CD4-positive, alpha-beta T cell treated with Interferon alpha-2 for 1 hour (primary cell): ENCODE results near the gene SLC35G2.
"Not testable (repeated sequence)": the region's sequence is repeated elsewhere in the genome, so short reads cannot be mapped to it uniquely, and the experiment has no call there.

ENCODE experiments used
- DNase-seq, 2 donors: peaks; one replicate each; pipeline ENCODE4 v3.0.0-alpha.2; 2020 to 2022

The SLC35G2 gene

DNA sequence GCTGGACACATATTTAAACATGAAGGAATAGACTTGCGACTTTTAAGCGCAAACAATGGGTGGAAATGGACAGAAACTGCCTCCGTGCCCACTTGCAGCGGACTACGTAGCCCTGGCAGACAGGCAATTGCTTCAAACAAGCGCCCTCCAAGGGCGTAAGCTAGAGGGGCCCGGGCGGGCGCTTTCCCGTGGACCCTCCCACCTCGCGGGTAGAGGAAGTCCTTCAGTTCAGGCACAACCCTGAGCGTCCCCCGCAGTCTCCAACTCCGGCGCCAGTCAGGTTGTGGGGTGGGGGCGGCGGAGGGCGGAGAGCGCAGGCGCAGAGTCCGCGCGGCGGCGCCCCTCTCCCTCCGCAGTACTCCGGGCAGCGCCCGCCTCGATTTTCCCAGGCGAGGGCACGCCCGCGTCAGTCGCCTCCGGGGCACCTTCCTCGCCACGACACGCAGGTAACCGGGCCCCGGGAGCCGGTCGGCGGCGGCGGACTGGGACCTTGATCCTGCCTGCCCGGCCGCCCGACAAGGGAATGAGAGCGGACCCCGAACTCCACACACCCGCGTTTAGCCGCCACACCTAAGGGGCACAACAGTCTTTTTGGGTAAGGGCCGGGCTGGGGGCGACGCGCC is at the start of gene SLC35G2:
Gene SLC35G2, plus strand, starts transcription at position 358 of the 623 bp plus-strand sequence. CDS start 35,335 bp downstream, outside the sequence.
- peak; percentile 13 to 43 for DNase-seq

- DNase-seq: no peak
Observed at GRCh38 chr3:136772709-136773108, 46.2 kb upstream of the SLC35G2 start.

- DNase-seq: no peak
Observed at GRCh38 chr3:136778865-136779264, 40.1 kb upstream of the SLC35G2 start.

DNA sequence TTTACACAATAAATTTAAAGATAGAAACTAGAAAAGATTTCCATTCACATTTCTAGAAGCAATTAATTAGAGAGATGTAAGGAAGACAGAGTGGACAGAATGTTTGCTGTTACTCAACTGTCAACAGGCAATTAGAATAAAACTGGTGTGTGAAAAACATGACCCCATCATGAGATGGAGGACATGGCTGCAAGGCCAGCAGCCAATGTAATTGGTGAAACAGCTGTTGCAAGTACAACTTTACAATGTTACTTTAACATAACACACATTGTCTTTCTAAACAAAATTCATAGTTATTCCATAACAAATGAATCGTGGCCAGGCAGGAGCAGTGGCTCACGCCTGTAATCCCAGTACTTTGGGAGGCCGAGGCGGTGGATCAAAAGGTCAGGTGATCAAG is 38.2 kb upstream of the SLC35G2 start:
- DNase-seq: no peak

- no peak for DNase-seq
Observed at GRCh38 chr3:136783708-136784191, 35.2 kb upstream of the SLC35G2 start.

- DNase-seq: peak; percentile 3 to 29
Observed at GRCh38 chr3:136787349-136787748, 31.6 kb upstream of the SLC35G2 start.

DNA sequence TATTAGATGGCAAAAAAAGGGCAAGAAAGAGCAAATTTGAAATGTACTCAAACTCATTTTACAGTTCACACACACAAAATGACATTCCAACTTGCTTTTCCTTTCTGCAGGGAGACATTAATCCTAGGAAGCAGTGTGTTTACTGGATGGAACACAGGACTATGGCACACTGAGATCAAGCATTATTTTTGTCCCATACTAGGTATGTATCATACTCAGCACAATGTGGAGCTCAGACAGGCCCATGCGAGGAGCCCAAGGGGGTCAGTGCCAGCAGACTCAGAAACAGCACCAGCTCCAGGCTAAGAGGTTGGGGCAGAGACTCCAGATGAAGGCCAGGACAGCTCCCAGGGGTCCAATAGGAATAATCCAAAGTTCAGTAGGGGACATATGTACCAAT is 30.8 kb upstream of the SLC35G2 start:
- DNase-seq: no peak

- no peak for DNase-seq
Observed at GRCh38 chr3:136789976-136790375, 28.9 kb upstream of the SLC35G2 start.

GRCh38 chr3:136790786-136791185 is 28.1 kb upstream of the SLC35G2 start:
- no peak for DNase-seq

DNA sequence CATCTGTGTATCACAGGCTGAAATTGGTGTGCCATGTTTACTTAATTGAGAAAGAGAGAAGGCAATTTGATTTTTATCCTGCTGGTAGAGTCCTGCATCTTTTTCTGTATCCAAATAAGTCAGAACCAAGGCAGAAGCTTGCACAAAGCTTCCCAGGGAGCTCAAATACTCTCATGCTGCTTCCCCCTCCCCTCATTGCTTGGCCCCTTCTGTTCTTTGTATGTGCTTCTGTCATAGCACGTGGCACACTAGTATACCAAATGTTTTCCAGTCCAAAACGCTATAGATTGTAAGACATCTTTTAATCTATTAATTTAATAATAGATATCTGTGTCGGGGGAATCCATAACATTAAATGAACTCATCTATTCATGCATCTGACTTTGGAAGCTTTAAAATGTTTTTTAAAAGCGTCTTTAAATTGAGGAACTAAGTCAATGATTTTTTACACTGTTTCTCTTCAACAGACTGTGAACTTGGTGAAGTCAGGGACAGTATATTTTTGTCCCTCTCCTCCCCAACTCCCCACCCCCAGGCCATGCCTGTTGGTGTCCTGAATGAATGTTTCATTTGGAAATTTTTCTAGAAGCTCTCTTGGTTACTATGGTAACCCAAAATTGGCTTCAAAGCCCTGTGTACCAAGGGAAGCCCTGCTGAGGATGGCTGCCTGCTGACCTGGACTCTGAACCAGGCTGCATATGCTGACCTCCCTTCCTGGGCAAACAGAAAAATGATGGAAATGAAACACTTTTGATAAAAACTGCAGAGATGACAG is 26.2 kb upstream of the SLC35G2 start:
- no peak for DNase-seq

- DNase-seq: not testable (repeated sequence)
Observed at GRCh38 chr3:136801146-136801545, 17.8 kb upstream of the SLC35G2 start.

DNA sequence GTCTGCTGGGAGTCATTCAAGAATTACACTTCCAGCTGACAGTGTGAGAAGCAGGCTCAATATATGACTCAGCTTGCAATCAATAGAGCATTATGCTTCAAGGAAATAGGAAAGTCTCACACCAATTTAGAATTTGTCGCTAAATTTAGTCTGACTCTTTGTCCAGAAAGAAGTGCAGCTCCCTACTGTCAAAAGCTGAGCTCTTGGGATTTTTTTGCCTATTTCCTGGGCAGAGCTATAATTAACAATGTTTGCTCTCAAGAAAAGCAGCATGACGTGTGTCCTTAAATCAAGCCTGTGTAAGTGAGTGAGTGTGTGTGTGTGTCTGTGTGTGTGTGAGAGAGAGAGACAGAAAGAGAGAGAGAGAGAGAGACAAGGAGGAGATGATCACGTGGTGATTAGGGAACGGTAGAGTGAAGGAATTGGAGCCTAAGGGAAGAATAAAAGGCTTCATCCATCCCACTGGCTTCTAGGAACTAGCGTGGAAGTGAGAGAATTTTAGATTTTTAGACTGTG is 16.4 kb upstream of the SLC35G2 start:
- DNase-seq: no peak

DNA sequence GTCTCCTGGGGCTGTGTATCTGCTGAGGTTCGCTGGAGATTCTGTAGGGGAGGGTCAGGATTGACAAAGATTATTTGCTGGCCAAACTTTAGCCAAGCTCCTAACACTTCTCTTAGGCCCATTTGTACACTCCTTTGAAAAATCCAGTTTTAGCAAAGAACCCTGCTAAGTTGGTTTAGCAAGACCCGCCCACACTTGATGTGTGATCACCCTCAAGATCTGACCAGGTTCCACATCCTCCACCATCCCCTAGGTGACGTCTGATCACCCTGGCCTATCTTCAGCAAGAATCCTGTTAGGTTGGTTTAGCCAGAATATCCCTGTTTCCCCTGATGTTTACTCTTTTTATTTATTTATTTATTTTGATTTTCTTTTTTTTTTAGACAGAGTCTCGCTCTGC is 14.8 kb upstream of the SLC35G2 start:
- peak in 1 of 2 donors; percentile 23 for DNase-seq

DNA sequence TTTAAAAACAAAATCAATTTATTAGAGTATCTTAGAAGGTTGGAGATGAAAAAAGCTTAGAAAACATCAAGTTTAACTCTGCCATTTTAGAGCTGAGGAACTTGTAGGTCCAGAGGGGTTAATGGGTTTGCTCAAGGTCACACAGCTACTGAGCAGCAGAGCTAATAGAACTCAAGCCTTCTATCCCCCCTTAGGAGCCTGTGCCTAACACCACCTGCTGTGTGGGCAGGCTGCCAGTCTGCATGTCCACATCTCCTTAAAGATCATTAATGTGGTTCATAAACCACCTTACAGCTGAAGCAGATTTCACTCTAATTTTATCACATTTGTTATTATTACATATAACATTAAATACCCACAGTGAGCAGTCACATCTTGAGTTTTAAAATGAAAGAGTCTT is 14.1 kb upstream of the SLC35G2 start:
- DNase-seq: no peak

GRCh38 chr3:136805795-136806194 is 13.1 kb upstream of the SLC35G2 start:
- no peak for DNase-seq

GRCh38 chr3:136811701-136812100 is 7.2 kb upstream of the SLC35G2 start:
- DNase-seq: no peak

DNA sequence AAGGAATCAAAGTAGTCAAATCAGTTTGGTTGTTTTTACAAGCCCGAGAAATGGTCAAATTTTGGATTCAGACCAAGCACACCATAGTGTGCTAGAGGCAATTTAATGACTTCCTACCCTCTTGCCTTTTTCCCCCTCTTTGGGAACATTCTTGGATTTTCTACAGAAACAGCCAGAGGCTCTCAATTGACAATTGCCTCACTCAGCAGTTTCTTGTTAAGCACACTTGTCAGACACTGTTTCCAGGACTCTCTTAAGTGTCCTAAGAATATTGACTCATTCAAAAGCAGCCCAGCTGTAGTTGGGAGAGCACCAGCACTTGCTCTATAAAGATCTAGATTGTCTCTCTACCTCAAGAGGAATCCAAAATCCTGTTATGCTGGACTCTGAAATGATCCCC is 1.5 kb upstream of the SLC35G2 start:
- no peak for DNase-seq

DNA sequence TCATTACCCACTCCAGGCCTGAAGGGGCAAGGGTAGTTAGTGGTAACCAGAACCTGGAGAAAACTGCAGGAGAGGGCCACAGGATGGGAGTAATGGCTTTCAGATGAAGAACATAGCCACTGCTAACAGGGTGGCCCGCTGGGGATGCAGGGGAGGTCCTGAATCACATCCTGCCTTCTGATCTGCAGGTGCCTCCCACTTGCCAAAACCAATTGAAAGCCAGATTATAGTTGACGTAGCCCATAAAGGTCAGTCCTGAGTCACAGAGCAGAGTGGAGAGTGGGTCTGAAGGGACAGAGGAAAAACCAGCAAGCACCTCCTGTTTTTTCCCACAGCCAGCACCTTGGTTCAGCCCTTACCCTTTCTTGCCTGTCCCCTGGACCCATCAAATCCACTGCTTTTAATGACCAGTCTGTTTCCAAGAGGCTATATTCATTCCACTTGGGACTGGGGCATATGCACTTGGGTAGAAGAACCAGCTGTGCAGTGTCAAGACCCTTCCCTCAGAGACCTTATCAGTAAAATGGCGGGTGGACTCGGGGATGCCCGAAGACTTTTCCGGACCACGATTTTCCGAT is 646 bp upstream of the SLC35G2 start:
- DNase-seq: peak; percentile 6 to 43

DNA sequence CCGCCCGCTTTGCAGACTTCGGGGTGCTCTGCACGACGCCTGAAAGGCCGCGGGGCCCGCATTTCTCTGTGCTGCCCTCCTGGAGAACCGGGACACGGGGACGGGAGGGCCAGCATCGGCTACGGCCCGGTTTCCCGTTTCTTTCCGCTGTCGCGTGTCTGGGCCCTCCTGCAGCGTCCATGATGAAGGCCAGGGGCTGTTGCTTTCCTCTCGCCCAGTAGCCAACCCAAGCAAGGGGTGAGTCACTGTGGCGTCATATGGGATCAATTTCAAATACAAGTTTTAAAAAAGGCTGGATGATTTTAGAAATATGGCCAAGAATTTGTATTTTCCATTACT is 435 bp downstream of the SLC35G2 start:
- no peak for DNase-seq

DNA sequence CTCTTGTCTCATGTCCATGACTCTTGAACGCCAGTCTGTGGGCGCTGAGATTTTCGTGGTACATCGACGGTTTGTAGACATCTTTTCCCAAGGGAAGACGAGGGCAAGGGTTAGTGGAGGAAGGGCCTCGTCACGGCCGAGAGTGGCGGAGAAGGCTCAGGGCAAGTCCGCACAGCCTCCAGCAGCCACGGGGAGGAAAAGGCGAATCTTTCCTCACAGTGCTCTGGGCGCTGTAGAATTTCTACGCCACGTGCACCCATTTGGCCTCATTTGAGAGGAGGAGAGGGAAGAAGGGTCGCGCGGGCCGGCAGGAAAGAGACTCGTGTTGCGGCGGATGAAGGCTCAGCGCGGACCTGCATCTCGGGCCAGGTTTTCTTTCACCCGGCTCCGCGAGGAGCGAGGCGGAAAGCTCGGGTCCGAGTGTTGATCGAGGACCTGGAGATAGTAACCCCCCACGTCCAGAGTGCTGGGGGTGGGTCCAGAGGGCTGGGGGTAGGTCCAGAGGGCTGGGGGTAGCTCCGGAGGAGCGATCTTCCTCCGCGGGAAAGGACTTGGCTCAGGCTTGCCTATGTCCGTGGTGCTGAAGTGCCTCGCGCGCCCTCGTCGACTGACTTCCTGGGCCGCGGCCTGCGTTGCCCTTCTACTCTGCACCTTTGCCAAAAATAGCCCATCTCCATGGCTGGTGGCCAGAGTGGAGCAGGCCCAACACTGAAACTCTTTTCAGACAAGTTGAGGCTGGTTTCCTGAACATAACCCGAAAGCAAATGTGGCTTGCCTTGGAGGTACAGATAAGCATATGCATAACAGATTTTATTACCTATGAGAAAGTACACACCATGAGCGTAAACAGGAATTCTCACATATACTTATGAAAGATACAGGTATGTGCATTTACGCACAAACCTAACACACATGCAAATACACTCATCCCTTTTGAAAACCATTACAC is 1.1 kb downstream of the SLC35G2 start:
- DNase-seq: peak; percentile 6 to 37

DNA sequence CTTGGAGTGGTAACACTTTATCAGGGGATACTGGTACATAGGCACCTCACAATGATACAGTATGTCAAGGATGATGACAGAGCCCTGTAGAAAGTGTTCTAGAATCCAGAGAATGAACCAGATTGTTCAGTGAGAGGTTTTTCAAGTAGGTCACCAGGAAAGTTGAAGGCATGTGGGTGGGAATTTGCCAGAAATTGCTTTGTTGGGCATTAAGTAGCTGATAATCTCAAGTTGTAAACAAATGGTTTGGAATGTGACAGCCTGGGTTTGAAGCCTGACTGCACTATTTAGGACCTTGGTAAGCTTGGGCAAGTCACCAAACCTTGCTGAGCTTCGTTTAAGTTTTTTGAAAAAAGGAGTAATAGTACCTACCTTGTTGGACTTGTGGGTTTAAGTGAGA is 12.5 kb downstream of the SLC35G2 start:
- no peak for DNase-seq

- DNase-seq: no peak
Observed at GRCh38 chr3:136835089-136835812, 16.3 kb downstream of the SLC35G2 start.
